MCF 10A (cell line): ENCODE results near the gene LRCH4. TPM values are rescaled to one million over a fixed set of nuclear protein-coding genes. Genes with fewer than 3 reads are reported as not detected.

Source experiments
- BruUV-seq: library from RNA; stranded (reverse); fragments of 400-500 nt; replicated peaks from 2 replicates; lab custom pipeline; 2021; lab: Mats Ljungman, UMichigan
- CTCF ChIA-PET: fragments of 300-600 bp; sonication (Branson Sonifier 250); formaldehyde crosslinking; extraction: SDS; loops from one replicate; lab custom pipeline; 2021; ENCODE audit warnings: antibody characterized with exemption, inconsistent platforms; lab: Yijun Ruan, JAX
- POLR2A ChIA-PET: fragments of 300-600, 350-650 bp; sonication (Branson Sonifier 250); formaldehyde crosslinking; extraction: SDS; loops from one replicate; lab custom pipeline; 2020; ENCODE audit warnings: antibody characterized with exemption, inconsistent platforms; lab: Yijun Ruan, JAX
- DNase-seq: peaks from one replicate; pipeline ENCODE4 v3.0.0-alpha.2; 2018; ENCODE audit not compliant: unreplicated experiment
- H3K27ac Mint-ChIP-seq: one replicate; pipeline ENCODE4 v1.8.0; 2022; ENCODE audit warnings: mild to moderate bottlenecking, low read depth, mixed read lengths; ENCODE audit not compliant: unreplicated experiment
- H3K27me3 Mint-ChIP-seq: one replicate; pipeline ENCODE4 v1.8.0; 2022; ENCODE audit warnings: mixed read lengths; ENCODE audit not compliant: insufficient read depth, unreplicated experiment
- H3K36me3 Mint-ChIP-seq: one replicate; pipeline ENCODE4 v1.8.0; 2022; ENCODE audit warnings: mild to moderate bottlenecking, moderate library complexity, mixed read lengths; ENCODE audit not compliant: insufficient read depth, unreplicated experiment
- H3K4me1 Mint-ChIP-seq: one replicate; pipeline ENCODE4 v1.8.0; 2022; ENCODE audit warnings: mixed read lengths; ENCODE audit not compliant: insufficient read depth, unreplicated experiment
- H3K4me3 Mint-ChIP-seq: one replicate; pipeline ENCODE4 v1.8.0; 2022; ENCODE audit warnings: mild to moderate bottlenecking, moderate library complexity, mixed read lengths; ENCODE audit not compliant: unreplicated experiment
- H3K9me3 Mint-ChIP-seq: one replicate; pipeline ENCODE4 v1.8.0; 2022; ENCODE audit warnings: mixed read lengths; ENCODE audit not compliant: unreplicated experiment
- intact Hi-C: fragments of 100-400 bp; cut with micrococcal nuclease; formaldehyde crosslinking; loops from 2 replicates; pipeline ENCODE4 v1.14.1; 2022
- total RNA-seq: library from RNA; stranded (reverse); gene quantifications from 2 replicates; pipeline ENCODE4 v1.2.3, GENCODE V29; 2022
- TF ChIP-seq, protein P1 (sequence below): fragments of 200-600 bp; IDR thresholded peaks from one replicate; pipeline ENCODE4 v1.8.0; 2022; ENCODE audit warnings: antibody characterized with exemption, mild to moderate bottlenecking; ENCODE audit not compliant: unreplicated experiment

LRCH4 gene
- total RNA-seq, 1 experiment from 2014 or later = 22.3 TPM

GRCh38 chr7:100573691-100574361, 12.1 kb downstream of the LRCH4 start, which contains the start of gene SAP25:
SAP25 (minus strand) TSS chr7:100573900; CDS start chr7:100573742, 158 bp downstream.
- no peak for DNase-seq
- H3K27ac Mint-ChIP-seq = no peak within 1 kb of the TSS

GRCh38 chr7:100572949-100573675, 12.8 kb downstream of the LRCH4 start:
- Mint-ChIP-seq H3K27ac (no peak overlapping the region), H3K4me1 (no peaks in the 10 kb centered on the region), H3K4me3 (no peak overlapping the region), H3K9me3 (no peaks in the 10 kb centered on the region), H3K36me3 (peaks cover 14% of the 10 kb centered on the region), H3K27me3 (no peaks in the 10 kb centered on the region)
- ChIA-PET CTCF (interaction anchor here (0.6 to 2.6 kb wide), 2 partner anchors 9 to 13 kb away, joined by 3 to 14 read pairs; no protein-coding TSS in a partner anchor), POLR2A (interaction anchor here (0.7 to 1.3 kb wide), 2 partner anchors 13 to 31 kb away, joined by 3 to 5 read pairs; partner anchors contain the start of genes FBXO24 and LRCH4)
- TF ChIP-seq, protein P1, sequence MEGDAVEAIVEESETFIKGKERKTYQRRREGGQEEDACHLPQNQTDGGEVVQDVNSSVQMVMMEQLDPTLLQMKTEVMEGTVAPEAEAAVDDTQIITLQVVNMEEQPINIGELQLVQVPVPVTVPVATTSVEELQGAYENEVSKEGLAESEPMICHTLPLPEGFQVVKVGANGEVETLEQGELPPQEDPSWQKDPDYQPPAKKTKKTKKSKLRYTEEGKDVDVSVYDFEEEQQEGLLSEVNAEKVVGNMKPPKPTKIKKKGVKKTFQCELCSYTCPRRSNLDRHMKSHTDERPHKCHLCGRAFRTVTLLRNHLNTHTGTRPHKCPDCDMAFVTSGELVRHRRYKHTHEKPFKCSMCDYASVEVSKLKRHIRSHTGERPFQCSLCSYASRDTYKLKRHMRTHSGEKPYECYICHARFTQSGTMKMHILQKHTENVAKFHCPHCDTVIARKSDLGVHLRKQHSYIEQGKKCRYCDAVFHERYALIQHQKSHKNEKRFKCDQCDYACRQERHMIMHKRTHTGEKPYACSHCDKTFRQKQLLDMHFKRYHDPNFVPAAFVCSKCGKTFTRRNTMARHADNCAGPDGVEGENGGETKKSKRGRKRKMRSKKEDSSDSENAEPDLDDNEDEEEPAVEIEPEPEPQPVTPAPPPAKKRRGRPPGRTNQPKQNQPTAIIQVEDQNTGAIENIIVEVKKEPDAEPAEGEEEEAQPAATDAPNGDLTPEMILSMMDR = no peak
- intact Hi-C loops = no loop called here
- no TSS peak for BruUV-seq
- DNase-seq = no peak

More at GRCh38 chr7:100573691-100574361, 12.1 kb downstream of the LRCH4 start, which contains the start of gene SAP25:
- ChIA-PET POLR2A (interaction anchor here (0.5 kb wide), 1 partner anchor 12 kb away, joined by 3 read pairs; the partner anchor contains the start of genes FBXO24 and LRCH4), CTCF (interaction anchor here (1.3 kb wide), 1 partner anchor 104 kb away, joined by 3 read pairs; no protein-coding TSS in a partner anchor)
- intact Hi-C loops = no loop called here
- BruUV-seq = no TSS peak
- TF ChIP-seq, protein P1 = no peak
- no peaks in the 10 kb centered on the region for H3K9me3 Mint-ChIP-seq
- H3K4me3 Mint-ChIP-seq = no peak within 1 kb of the TSS
- H3K27me3 Mint-ChIP-seq = no peaks in the 10 kb centered on the region
- H3K4me1 Mint-ChIP-seq = no peaks in the 10 kb centered on the region
- H3K36me3 Mint-ChIP-seq = peaks cover 16% of the 10 kb centered on the region

DNA sequence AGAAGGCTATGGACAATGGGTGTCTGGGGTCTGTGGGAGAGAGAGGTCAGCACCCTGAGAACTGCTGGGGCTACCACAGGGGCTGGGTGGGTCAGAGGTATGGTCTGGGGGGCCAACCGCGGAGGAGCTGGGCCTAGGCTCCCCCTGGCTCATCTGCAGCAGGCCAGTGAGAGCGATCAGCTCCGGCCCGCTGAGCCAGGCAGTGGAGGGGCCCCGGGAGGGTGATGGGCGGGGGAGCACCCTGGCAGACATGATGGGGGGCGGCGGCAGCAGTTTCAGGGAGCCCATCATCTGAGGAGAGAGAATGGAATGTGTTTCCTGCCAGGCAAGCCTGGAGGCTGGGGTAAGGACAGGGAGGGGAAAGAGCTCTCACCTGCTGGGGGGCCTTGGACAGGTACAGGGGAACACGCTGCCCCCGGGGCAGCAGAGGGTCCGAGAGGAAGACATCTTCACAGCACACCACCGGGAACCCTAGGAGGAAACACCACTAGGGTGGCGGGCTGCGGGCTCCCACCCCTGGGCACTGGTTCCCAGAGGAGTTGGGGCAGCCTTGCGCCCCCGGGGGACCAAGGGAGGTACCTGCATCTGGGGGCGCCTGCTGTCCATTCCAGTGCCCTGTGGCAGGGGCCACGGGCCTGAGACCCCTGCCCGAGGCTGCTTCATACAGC, 13.5 kb downstream of the LRCH4 start:
- H3K27me3 Mint-ChIP-seq = no peaks in the 10 kb centered on the region
- H3K27ac Mint-ChIP-seq = no peak overlapping the region
- intact Hi-C loops = no loop called here
- DNase-seq = no peak
- POLR2A ChIA-PET = interaction anchor here (0.7 to 1.3 kb wide), 2 partner anchors 14 to 30 kb away, joined by 3 to 5 read pairs; partner anchors contain the start of genes FBXO24 and LRCH4
- no peaks in the 10 kb centered on the region for H3K4me1 Mint-ChIP-seq
- BruUV-seq = no TSS peak
- H3K9me3 Mint-ChIP-seq = no peaks in the 10 kb centered on the region
- no peak overlapping the region for H3K4me3 Mint-ChIP-seq
- H3K36me3 Mint-ChIP-seq = peaks cover 14% of the 10 kb centered on the region
- CTCF ChIA-PET = interaction anchor here (0.6 to 2.6 kb wide), 2 partner anchors 8 to 12 kb away, joined by 3 to 14 read pairs; no protein-coding TSS in a partner anchor
- TF ChIP-seq, protein P1 = no peak
